Right cardiac atrium (tissue), 5 donors: ENCODE data around the gene JCAD. TPM values are rescaled to one million over a fixed set of nuclear protein-coding genes. Genes with fewer than 3 reads are reported as not detected.

ENCODE experiments used
- ATAC-seq, 2 donors: fragments of 200-7000 bp; cut with Tn5 transposase; one replicate each; pipeline versions ENCODE4 v1.8.0 to v1.9.1; 2020; ENCODE audit warnings: moderate library complexity in 2 of 2, mild to moderate bottlenecking in 1 of 2
- DNase-seq, 3 donors: peaks; one replicate each; pipeline ENCODE4 v3.0.0-alpha.2; 2020
- H3K27ac ChIP-seq: one replicate; pipeline ENCODE4 v1.5.1; 2013; ENCODE audit warnings: mild to moderate bottlenecking, low read length, control low read depth, moderate library complexity
- H3K27me3 ChIP-seq: one replicate; pipeline ENCODE4 v1.6.1; 2013; ENCODE audit not compliant: control insufficient read depth, insufficient read depth
- H3K4me1 ChIP-seq: one replicate; pipeline ENCODE4 v1.6.1; 2013; ENCODE audit warnings: low read length; ENCODE audit not compliant: control insufficient read depth, insufficient read depth
- H3K4me3 ChIP-seq: one replicate; pipeline ENCODE4 v1.5.1; 2013; ENCODE audit warnings: low read length, control low read depth
- H3K9me3 ChIP-seq: one replicate; pipeline ENCODE4 v1.6.1; 2013; ENCODE audit warnings: low read length; ENCODE audit not compliant: control insufficient read depth
- WGBS: extraction: QIAGEN DNeasy Blood & Tissue Kit; methylation state at CpG from one replicate; pipeline ENCODE4 v1.1.7; 2013; 5-methylcytosine and 5-hydroxymethylcytosine counted together
- intact Hi-C, 4 donors: fragments of 100-400 bp; cut with DNase I; formaldehyde crosslinking; loops; one replicate each; pipeline versions ENCODE4 v1.11.0 to v1.14.0; 2022 to 2023
- polyA plus RNA-seq: library from polyadenylated mRNA; stranded (reverse); fragments of 200-250 nt; gene quantifications from one replicate; pipeline ENCODE4 v1.2.3, GENCODE V29; 2013
- total RNA-seq, 4 donors: library from RNA; stranded (reverse); fragmentation: NEBNext Ultra II Directional; extraction: Animal tissue kit (Norgen Biotek cat#: 25700); gene quantifications; one replicate each; pipeline ENCODE4 v1.2.1, GENCODE V29; 2021
- donor health status: healthy with polysubstance abuse.
- donor health status: DM: no; HTN: yes; CAD: no.
- donor health status: DM: no; HTN: no; CAD: no.
- donor health status: DM: no; HTN: yes; CAD: no; lungs with severe emphysema.
- donor health status: DM: yes; HTN: yes; CAD: no.

Gene JCAD
- total and polyA plus RNA-seq, 5 donors, result 17.6 to 76.7 (median 37.7) TPM

GRCh38 chr10:30002426-30003266 is 56.7 kb downstream of the JCAD start:
- Histone ChIP-seq H3K9me3 (no peaks in the 10 kb centered on the region), H3K27me3 (no peaks in the 10 kb centered on the region), H3K4me1 (peaks cover 11% of the 10 kb centered on the region), H3K4me3 (no peak overlapping the region), H3K27ac (no peak overlapping the region)
- intact Hi-C loops, result loop anchor here in 1 of 4 donors (5.0 kb wide), 1 partner anchor 240 kb away; no protein-coding TSS in a partner anchor
- DNase-seq (peak; percentile 75 to 90 (median 87)), ATAC-seq (peak; percentile 62 to 81)
- 54% methylated on average over 16 of the region's 16 CpGs for WGBS

- H3K9me3 ChIP-seq, result no peaks in the 10 kb centered on the region
- H3K4me1 ChIP-seq, result peaks cover 9% of the 10 kb centered on the region
- no peaks in the 10 kb centered on the region for H3K27me3 ChIP-seq
- no peak overlapping the region for H3K4me3 ChIP-seq
- ATAC-seq (peak; percentile 61 to 92), DNase-seq (peak; percentile 62 to 74 (median 65))
- H3K27ac ChIP-seq, result peak overlapping the region; percentile 34
- 37% methylated on average over 12 of the region's 12 CpGs for WGBS
- intact Hi-C loops, result loop anchor here in 1 of 4 donors (5.0 kb wide), 1 partner anchor 241 kb away; no protein-coding TSS in a partner anchor
Observed at GRCh38 chr10:30000802-30001571, 58.4 kb downstream of the JCAD start.

GRCh38 chr10:29998142-29998808 is 61.1 kb downstream of the JCAD start:
- H3K4me3 ChIP-seq, result no peak overlapping the region
- H3K4me1 ChIP-seq, result peaks cover 9% of the 10 kb centered on the region
- H3K27ac ChIP-seq, result no peak overlapping the region
- ATAC-seq, result peak; percentile 44 to 61
- no peaks in the 10 kb centered on the region for H3K9me3 ChIP-seq
- WGBS, result 40% methylated on average over 12 of the region's 12 CpGs
- H3K27me3 ChIP-seq, result no peaks in the 10 kb centered on the region
- peak; percentile 75 to 88 (median 82) for DNase-seq
- intact Hi-C loops, result loop anchor here in 3 of 4 donors (2.0 to 5.0 kb wide), 2 partner anchors 241 to 244 kb away; no protein-coding TSS in a partner anchor

GRCh38 chr10:29994811-29995210 is 64.6 kb downstream of the JCAD start:
- DNase-seq (no peak), ATAC-seq (no peak)
- intact Hi-C loops, result loop anchor here in 2 of 4 donors (5.0 kb wide), 1 partner anchor 247 kb away; no protein-coding TSS in a partner anchor
- H3K27ac ChIP-seq, result no peak overlapping the region
- no peak overlapping the region for H3K4me3 ChIP-seq
- no peaks in the 10 kb centered on the region for H3K9me3 ChIP-seq
- 64% methylated on average over 4 of the region's 4 CpGs for WGBS
- no peaks in the 10 kb centered on the region for H3K4me1 ChIP-seq
- H3K27me3 ChIP-seq, result no peaks in the 10 kb centered on the region

GRCh38 chr10:29993319-29993915 is 66.0 kb downstream of the JCAD start:
- H3K27me3 ChIP-seq, result no peaks in the 10 kb centered on the region
- no peaks in the 10 kb centered on the region for H3K4me1 ChIP-seq
- ATAC-seq (peak in 1 of 2 donors; percentile 43), DNase-seq (peak in 2 of 3 donors; percentile 58)
- H3K4me3 ChIP-seq, result no peak overlapping the region
- H3K27ac ChIP-seq, result no peak overlapping the region
- no peaks in the 10 kb centered on the region for H3K9me3 ChIP-seq
- 62% methylated on average over 18 of the region's 18 CpGs for WGBS
- intact Hi-C loops, result no loop called here

GRCh38 chr10:29992914-29993313 is 66.5 kb downstream of the JCAD start:
- ATAC-seq (peak in 1 of 2 donors; percentile 34), DNase-seq (no peak)
- no peaks in the 10 kb centered on the region for H3K27me3 ChIP-seq
- intact Hi-C loops, result no loop called here
- no peak overlapping the region for H3K27ac ChIP-seq
- H3K4me3 ChIP-seq, result no peak overlapping the region
- WGBS, result 76% methylated on average over 4 of the region's 4 CpGs
- no peaks in the 10 kb centered on the region for H3K4me1 ChIP-seq
- H3K9me3 ChIP-seq, result no peaks in the 10 kb centered on the region

- ATAC-seq (no peak), DNase-seq (no peak)
- no peak overlapping the region for H3K27ac ChIP-seq
- WGBS, result 86% methylated on average over 3 of the region's 3 CpGs
- no peaks in the 10 kb centered on the region for H3K4me1 ChIP-seq
- no peaks in the 10 kb centered on the region for H3K27me3 ChIP-seq
- no peaks in the 10 kb centered on the region for H3K9me3 ChIP-seq
- H3K4me3 ChIP-seq, result no peak overlapping the region
- intact Hi-C loops, result no loop called here
Observed at GRCh38 chr10:29991382-29991781, 68.0 kb downstream of the JCAD start.

GRCh38 chr10:29987471-29987870 is 71.9 kb downstream of the JCAD start:
- no peak for ATAC-seq
- no peak overlapping the region for H3K4me3 ChIP-seq
- no peaks in the 10 kb centered on the region for H3K27me3 ChIP-seq
- DNase-seq, result no peak
- no peak overlapping the region for H3K27ac ChIP-seq
- H3K9me3 ChIP-seq, result peaks cover 2% of the 10 kb centered on the region
- 73% methylated on average over 4 of the region's 4 CpGs for WGBS
- intact Hi-C loops, result no loop called here
- no peaks in the 10 kb centered on the region for H3K4me1 ChIP-seq

- no peak for ATAC-seq
- no peaks in the 10 kb centered on the region for H3K27me3 ChIP-seq
- H3K4me1 ChIP-seq, result no peaks in the 10 kb centered on the region
- H3K9me3 ChIP-seq, result peaks cover 2% of the 10 kb centered on the region
- WGBS, result 95% methylated on average over 2 of the region's 2 CpGs
- DNase-seq, result no peak
- intact Hi-C loops, result no loop called here
- no peak overlapping the region for H3K4me3 ChIP-seq
- H3K27ac ChIP-seq, result no peak overlapping the region
Observed at GRCh38 chr10:29982997-29983648, 76.3 kb downstream of the JCAD start.

- H3K4me1 ChIP-seq, result no peaks in the 10 kb centered on the region
- peaks cover 2% of the 10 kb centered on the region for H3K9me3 ChIP-seq
- 98% methylated on average over 3 of the region's 3 CpGs for WGBS
- DNase-seq (no peak), ATAC-seq (no peak)
- no peak overlapping the region for H3K27ac ChIP-seq
- H3K27me3 ChIP-seq, result no peaks in the 10 kb centered on the region
- H3K4me3 ChIP-seq, result no peak overlapping the region
- intact Hi-C loops, result no loop called here
Observed at GRCh38 chr10:29981510-29981909, 77.9 kb downstream of the JCAD start.
